ENCODE data around the gene ARL4D.

ARL4D gene

GRCh38 chr17:43382776-43383175 is 16.0 kb upstream of the ARL4D start:
- no peaks in the 10 kb centered on the region for H4K20me1 ChIP-seq (ENCODE audit: insufficient read depth, low read length)
- H3K9ac ChIP-seq (ENCODE audit: low read length), result no peak overlapping the region
- H3K36me3 ChIP-seq (ENCODE audit: insufficient read depth, low read length), result no peaks in the 10 kb centered on the region; the same call in 1 of the 2 replicates
- no peak overlapping the region for H3K27ac ChIP-seq (ENCODE audit: low read depth, low read length, poor library complexity, severe bottlenecking)
- H2AFZ ChIP-seq (ENCODE audit: low read length), result no peak overlapping the region
- H3K9me2 ChIP-seq (ENCODE audit: low read depth, low read length), result no peaks in the 10 kb centered on the region
- no peaks in the 10 kb centered on the region; the same call in 1 of the 2 replicates for H3K27me3 ChIP-seq (ENCODE audit: insufficient read depth, low read length)
- H3K4me2 ChIP-seq (ENCODE audit: low read length), result no peak overlapping the region
- no peak for TF ChIP-seq CTCF (IDR thresholded peaks at IDR 0.05; ENCODE audit: low read length)
- TF ChIP-seq EZH2 (IDR thresholded peaks at IDR 0.05; ENCODE audit: borderline replicate concordance, low read length), result no peak
- peaks cover 5% of the 10 kb centered on the region for H3K4me1 ChIP-seq (ENCODE audit: insufficient read depth, low read length, severe bottlenecking)
- H3F3A ChIP-seq (ENCODE audit: insufficient read depth, low read length), result no peaks in the 10 kb centered on the region
- no peaks in the 10 kb centered on the region for H3K79me2 ChIP-seq (ENCODE audit: insufficient read depth, low read length)
- H3K4me3 ChIP-seq (ENCODE audit: low read depth, low read length, poor library complexity, severe bottlenecking), result no peak overlapping the region
- peaks cover 17% of the 10 kb centered on the region for H3K9me3 ChIP-seq (ENCODE audit: low read length)

GRCh38 chr17:43383372-43383771 is 15.4 kb upstream of the ARL4D start:
- H3K9me2 ChIP-seq (ENCODE audit: low read depth, low read length), result no peaks in the 10 kb centered on the region
- no peak overlapping the region for H2AFZ ChIP-seq (ENCODE audit: low read length)
- H3K27ac ChIP-seq (ENCODE audit: low read depth, low read length, poor library complexity, severe bottlenecking), result no peak overlapping the region
- H3K36me3 ChIP-seq (ENCODE audit: insufficient read depth, low read length), result no peaks in the 10 kb centered on the region; the same call in 1 of the 2 replicates
- H3K27me3 ChIP-seq (ENCODE audit: insufficient read depth, low read length), result no peaks in the 10 kb centered on the region; the same call in 1 of the 2 replicates
- no peak overlapping the region for H3K4me3 ChIP-seq (ENCODE audit: low read depth, low read length, poor library complexity, severe bottlenecking)
- peaks cover 7% of the 10 kb centered on the region for H3K4me1 ChIP-seq (ENCODE audit: insufficient read depth, low read length, severe bottlenecking)
- TF ChIP-seq CTCF (IDR thresholded peaks at IDR 0.05; ENCODE audit: low read length), result no peak
- no peak for TF ChIP-seq EZH2 (IDR thresholded peaks at IDR 0.05; ENCODE audit: borderline replicate concordance, low read length)
- H3K9ac ChIP-seq (ENCODE audit: low read length), result no peak overlapping the region
- no peaks in the 10 kb centered on the region for H4K20me1 ChIP-seq (ENCODE audit: insufficient read depth, low read length)
- H3F3A ChIP-seq (ENCODE audit: insufficient read depth, low read length), result no peaks in the 10 kb centered on the region
- H3K79me2 ChIP-seq (ENCODE audit: insufficient read depth, low read length), result no peaks in the 10 kb centered on the region
- H3K9me3 ChIP-seq (ENCODE audit: low read length), result peaks cover 17% of the 10 kb centered on the region
- no peak overlapping the region for H3K4me2 ChIP-seq (ENCODE audit: low read length)

DNA sequence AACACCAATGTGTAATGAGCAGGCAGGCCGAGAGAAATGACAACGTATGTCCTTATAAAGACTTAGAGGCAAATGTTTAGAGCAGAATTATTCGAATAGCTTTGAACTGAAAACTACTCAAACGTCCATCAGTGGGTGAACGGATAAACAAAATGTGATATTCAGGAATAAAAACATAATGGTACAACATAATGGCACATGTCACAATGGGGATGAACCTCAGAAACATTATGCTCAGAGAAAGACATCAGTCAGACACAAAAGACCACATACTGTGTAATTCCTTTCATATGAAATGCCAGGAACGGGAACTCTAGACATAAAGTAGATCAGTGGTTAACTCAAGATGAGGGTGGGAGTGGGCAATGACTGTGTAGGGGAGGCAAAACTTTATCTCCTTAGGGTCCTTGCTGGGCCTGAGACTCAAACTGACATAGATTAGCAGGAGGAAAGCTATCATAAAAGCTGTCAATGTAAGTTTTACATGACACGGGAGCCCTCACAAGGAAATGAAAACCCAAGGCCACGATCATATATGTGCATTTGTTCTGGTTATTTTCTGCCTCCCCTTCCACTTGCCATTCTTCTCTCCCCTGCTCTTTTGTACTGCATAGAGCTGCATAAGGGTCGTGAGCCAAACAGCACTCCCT is 14.8 kb upstream of the ARL4D start:
- Histone ChIP-seq H3K9me2 (ENCODE audit: low read depth, low read length) (no peaks in the 10 kb centered on the region), H3K4me1 (ENCODE audit: insufficient read depth, low read length, severe bottlenecking) (peaks cover 10% of the 10 kb centered on the region), H3K4me3 (ENCODE audit: low read depth, low read length, poor library complexity, severe bottlenecking) (no peak overlapping the region), H3K9ac (ENCODE audit: low read length) (no peak overlapping the region), H3K4me2 (ENCODE audit: low read length) (no peak overlapping the region), H3F3A (ENCODE audit: insufficient read depth, low read length) (no peaks in the 10 kb centered on the region), H3K36me3 (ENCODE audit: insufficient read depth, low read length) (no peaks in the 10 kb centered on the region; the same call in 1 of the 2 replicates), H4K20me1 (ENCODE audit: insufficient read depth, low read length) (no peaks in the 10 kb centered on the region), H3K9me3 (ENCODE audit: low read length) (peaks cover 17% of the 10 kb centered on the region), H3K79me2 (ENCODE audit: insufficient read depth, low read length) (no peaks in the 10 kb centered on the region), H3K27me3 (ENCODE audit: insufficient read depth, low read length) (no peaks in the 10 kb centered on the region; the same call in 1 of the 2 replicates), H3K27ac (ENCODE audit: low read depth, low read length, poor library complexity, severe bottlenecking) (no peak overlapping the region), H2AFZ (ENCODE audit: low read length) (no peak overlapping the region)
- TF ChIP-seq CTCF (IDR thresholded peaks at IDR 0.05; ENCODE audit: low read length), result no peak
